Psoas muscle (tissue), 8 donors: ENCODE results near the gene LINC00237. TPM values are rescaled to one million over a fixed set of nuclear protein-coding genes. Genes with fewer than 3 reads are reported as not detected.

Experiments used
- ATAC-seq, 4 donors: fragments of 200-7000 bp; cut with Tn5 transposase; one replicate each; pipeline ENCODE4 v1.9.1; 2020; ENCODE audit warnings: moderate library complexity in 3 of 4, mild to moderate bottlenecking in 2 of 4
- DNase-seq, 2 donors: peaks; one replicate each; pipeline ENCODE4 v3.0.0-alpha.2; 2020
- H3K27ac ChIP-seq: fragments of 200-600 bp; one replicate; pipeline ENCODE4 v1.8.0; 2022
- H3K27me3 ChIP-seq, 3 donors: fragments of 200-600 bp in 1 of 3; one replicate each; pipeline versions ENCODE4 v1.6.1 to v1.8.0; 2013 to 2022; ENCODE audit warnings: low read length in 2 of 3, mild to moderate bottlenecking in 2 of 3, moderate library complexity in 1 of 3; ENCODE audit not compliant: insufficient read depth in 3 of 3
- H3K36me3 ChIP-seq, 2 donors: fragments of 200-600 bp in 1 of 2; one replicate each; pipeline versions ENCODE4 v1.6.1 to v1.8.0; 2013 to 2022; ENCODE audit warnings: low read depth in 1 of 2, mild to moderate bottlenecking in 1 of 2, moderate library complexity in 1 of 2; ENCODE audit not compliant: insufficient read depth in 1 of 2
- H3K4me1 ChIP-seq: fragments of 200-600 bp; one replicate; pipeline ENCODE4 v1.8.0; 2022
- H3K4me3 ChIP-seq: fragments of 200-600 bp; one replicate; pipeline ENCODE4 v1.8.0; 2022; ENCODE audit warnings: mild to moderate bottlenecking
- H3K9me3 ChIP-seq: fragments of 200-600 bp; one replicate; pipeline ENCODE4 v1.8.0; 2022
- WGBS, 3 donors: extraction: QIAGEN DNeasy Blood & Tissue Kit; methylation state at CpG; one replicate each; pipeline versions ENCODE4 v1.1.6 to v1.1.7; 2013; 5-methylcytosine and 5-hydroxymethylcytosine counted together
- intact Hi-C, 2 donors: fragments of 100-400 bp; cut with DNase I; formaldehyde crosslinking; loops; one replicate each; pipeline versions ENCODE4 v1.11.0 to v1.14.2; 2022
- polyA plus RNA-seq, 3 donors: library from polyadenylated mRNA; stranded (reverse); fragments of 200-250 nt; gene quantifications; one replicate each; pipeline ENCODE4 v1.2.3, GENCODE V29; 2013
- total RNA-seq, 4 donors: library from RNA; stranded (reverse); fragmentation: NEBNext Ultra II Directional in 2 of 4; extraction: Animal tissue kit (Norgen Biotek cat#: 25700) in 2 of 4; gene quantifications; one replicate each; pipeline versions ENCODE4 v1.2.1 to v1.2.4, GENCODE V29; 2021 to 2023
- TF ChIP-seq, protein P1 (sequence below): fragments of 200-600 bp; IDR thresholded peaks from one replicate; pipeline ENCODE4 v1.8.0; 2022; ENCODE audit warnings: antibody characterized with exemption
- donor health status: healthy with polysubstance abuse.
- donor health status: DM: no; HTN: no; CAD: no; lungs with moderate emphysema.
- donor health status: Bipolar disorder and iron deficiency.
- donor health status: healthy.
- donor health status: DM: yes; HTN: yes; CAD: no.
- donor health status: DM: no; HTN: no; CAD: no.
- donor health status: DM: no; HTN: no; CAD: no.
- donor health status: DM: yes; HTN: yes; CAD: no.

The LINC00237 gene
- total and polyA plus RNA-seq, 7 donors: not detected

DNA sequence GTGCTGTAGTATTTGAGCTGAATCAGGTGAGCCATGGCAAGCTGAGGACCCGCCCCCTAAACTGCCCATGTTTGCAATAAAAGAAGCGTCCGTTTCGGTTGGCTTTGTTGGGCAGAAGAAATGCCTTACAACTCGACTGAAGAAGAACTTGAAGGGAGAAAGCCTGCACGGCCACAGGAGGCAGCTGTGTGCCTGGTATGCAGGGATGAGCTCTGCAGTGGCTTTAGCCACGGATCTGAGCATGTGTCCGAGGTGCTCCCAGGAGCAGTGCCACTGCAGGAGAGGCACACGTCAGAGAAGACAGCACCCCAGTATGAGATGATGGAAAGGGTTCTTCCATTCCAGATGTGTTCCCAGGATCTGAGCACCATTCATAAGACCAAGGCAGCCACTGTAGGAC lies 43.2 kb upstream of the LINC00237 start:
- H3K27ac ChIP-seq: no peak overlapping the region
- no peaks in the 10 kb centered on the region for H3K9me3 ChIP-seq
- H3K4me1 ChIP-seq: peaks cover 9% of the 10 kb centered on the region
- TF ChIP-seq, protein P1, sequence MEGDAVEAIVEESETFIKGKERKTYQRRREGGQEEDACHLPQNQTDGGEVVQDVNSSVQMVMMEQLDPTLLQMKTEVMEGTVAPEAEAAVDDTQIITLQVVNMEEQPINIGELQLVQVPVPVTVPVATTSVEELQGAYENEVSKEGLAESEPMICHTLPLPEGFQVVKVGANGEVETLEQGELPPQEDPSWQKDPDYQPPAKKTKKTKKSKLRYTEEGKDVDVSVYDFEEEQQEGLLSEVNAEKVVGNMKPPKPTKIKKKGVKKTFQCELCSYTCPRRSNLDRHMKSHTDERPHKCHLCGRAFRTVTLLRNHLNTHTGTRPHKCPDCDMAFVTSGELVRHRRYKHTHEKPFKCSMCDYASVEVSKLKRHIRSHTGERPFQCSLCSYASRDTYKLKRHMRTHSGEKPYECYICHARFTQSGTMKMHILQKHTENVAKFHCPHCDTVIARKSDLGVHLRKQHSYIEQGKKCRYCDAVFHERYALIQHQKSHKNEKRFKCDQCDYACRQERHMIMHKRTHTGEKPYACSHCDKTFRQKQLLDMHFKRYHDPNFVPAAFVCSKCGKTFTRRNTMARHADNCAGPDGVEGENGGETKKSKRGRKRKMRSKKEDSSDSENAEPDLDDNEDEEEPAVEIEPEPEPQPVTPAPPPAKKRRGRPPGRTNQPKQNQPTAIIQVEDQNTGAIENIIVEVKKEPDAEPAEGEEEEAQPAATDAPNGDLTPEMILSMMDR: no peak
- intact Hi-C loops: no loop called here
- H3K4me3 ChIP-seq: no peak overlapping the region
- no peaks in the 10 kb centered on the region for H3K27me3 ChIP-seq
- peaks cover 0 to 41% of the 10 kb centered on the region in 2 donors for H3K36me3 ChIP-seq
- DNase-seq: no peak
- 82 to 86% (median 82%) methylated on average over 9 of the region's 9 CpGs for WGBS, 3 donors
- no peak for ATAC-seq

GRCh38 chr20:21147593-21147992 lies 41.4 kb upstream of the LINC00237 start:
- Histone ChIP-seq H3K27me3 (no peaks in the 10 kb centered on the region), H3K27ac (no peak overlapping the region), H3K9me3 (no peaks in the 10 kb centered on the region), H3K36me3 (peaks cover 0 to 41% of the 10 kb centered on the region in 2 donors), H3K4me3 (no peak overlapping the region), H3K4me1 (peaks cover 4% of the 10 kb centered on the region)
- intact Hi-C loops: no loop called here
- DNase-seq: no peak
- WGBS, 3 donors: 67 to 86% (median 84%) methylated on average over 1 of the region's 1 CpG
- TF ChIP-seq, protein P1: no peak
- no peak for ATAC-seq

GRCh38 chr20:21146215-21146614 lies 40.1 kb upstream of the LINC00237 start:
- Histone ChIP-seq H3K36me3 (peaks cover 0 to 45% of the 10 kb centered on the region in 2 donors), H3K27me3 (no peaks in the 10 kb centered on the region), H3K27ac (no peak overlapping the region), H3K4me3 (no peak overlapping the region), H3K9me3 (no peaks in the 10 kb centered on the region), H3K4me1 (no peaks in the 10 kb centered on the region)
- WGBS, 3 donors: 94 to 95% (median 94%) methylated on average over 4 of the region's 4 CpGs
- ATAC-seq: no peak
- no peak for DNase-seq
- TF ChIP-seq, protein P1: no peak
- intact Hi-C loops: no loop called here

GRCh38 chr20:21145424-21145823 lies 39.3 kb upstream of the LINC00237 start:
- no peaks in the 10 kb centered on the region for H3K9me3 ChIP-seq
- TF ChIP-seq, protein P1: no peak
- H3K27ac ChIP-seq: no peak overlapping the region
- DNase-seq (no peak), ATAC-seq (no peak)
- intact Hi-C loops: no loop called here
- no peaks in the 10 kb centered on the region for H3K27me3 ChIP-seq
- no peak overlapping the region for H3K4me3 ChIP-seq
- peaks cover 0 to 45% of the 10 kb centered on the region in 2 donors for H3K36me3 ChIP-seq
- WGBS, 3 donors: 91 to 93% (median 93%) methylated on average over 3 of the region's 3 CpGs
- H3K4me1 ChIP-seq: no peaks in the 10 kb centered on the region

- H3K27ac ChIP-seq: no peak overlapping the region
- no peaks in the 10 kb centered on the region for H3K9me3 ChIP-seq
- ATAC-seq (no peak), DNase-seq (no peak)
- intact Hi-C loops: no loop called here
- WGBS, 3 donors: 86 to 89% (median 88%) methylated on average over 7 of the region's 7 CpGs
- no peaks in the 10 kb centered on the region for H3K27me3 ChIP-seq
- TF ChIP-seq, protein P1: no peak
- H3K36me3 ChIP-seq: peaks cover 0 to 40% of the 10 kb centered on the region in 2 donors
- H3K4me1 ChIP-seq: no peaks in the 10 kb centered on the region
- no peak overlapping the region for H3K4me3 ChIP-seq
These were observed 37.2 kb upstream of the LINC00237 start for GRCh38 chr20:21143194-21143890.
